NAMALWA (cell line): ENCODE measurements around the gene CCR9.

Experiments used
- DNase-seq: peaks from one replicate; pipeline ENCODE4 v3.0.0-alpha.2; 2015; ENCODE audit warnings: low spot score

The CCR9 gene

DNA sequence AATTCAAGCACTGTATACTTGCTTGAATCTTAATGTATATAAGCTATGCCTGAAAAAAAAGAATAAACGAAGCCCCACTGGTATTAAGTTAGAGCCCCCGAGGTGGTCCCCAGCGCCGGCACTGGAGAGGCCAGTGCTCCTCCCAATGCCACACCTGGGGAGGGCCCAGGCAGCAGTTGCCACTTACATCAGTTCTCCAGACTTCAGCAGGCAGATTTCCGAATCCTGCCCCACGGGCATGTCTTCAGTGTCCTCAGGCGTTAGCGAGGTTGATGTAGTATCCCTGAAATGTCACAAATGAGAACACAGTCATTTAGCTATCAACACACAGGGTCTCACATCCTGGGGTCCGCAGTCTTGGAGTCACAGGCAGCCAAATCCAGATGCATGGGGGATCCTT lies 49.9 kb downstream of the CCR9 start:
- DNase-seq: no peak

DNA sequence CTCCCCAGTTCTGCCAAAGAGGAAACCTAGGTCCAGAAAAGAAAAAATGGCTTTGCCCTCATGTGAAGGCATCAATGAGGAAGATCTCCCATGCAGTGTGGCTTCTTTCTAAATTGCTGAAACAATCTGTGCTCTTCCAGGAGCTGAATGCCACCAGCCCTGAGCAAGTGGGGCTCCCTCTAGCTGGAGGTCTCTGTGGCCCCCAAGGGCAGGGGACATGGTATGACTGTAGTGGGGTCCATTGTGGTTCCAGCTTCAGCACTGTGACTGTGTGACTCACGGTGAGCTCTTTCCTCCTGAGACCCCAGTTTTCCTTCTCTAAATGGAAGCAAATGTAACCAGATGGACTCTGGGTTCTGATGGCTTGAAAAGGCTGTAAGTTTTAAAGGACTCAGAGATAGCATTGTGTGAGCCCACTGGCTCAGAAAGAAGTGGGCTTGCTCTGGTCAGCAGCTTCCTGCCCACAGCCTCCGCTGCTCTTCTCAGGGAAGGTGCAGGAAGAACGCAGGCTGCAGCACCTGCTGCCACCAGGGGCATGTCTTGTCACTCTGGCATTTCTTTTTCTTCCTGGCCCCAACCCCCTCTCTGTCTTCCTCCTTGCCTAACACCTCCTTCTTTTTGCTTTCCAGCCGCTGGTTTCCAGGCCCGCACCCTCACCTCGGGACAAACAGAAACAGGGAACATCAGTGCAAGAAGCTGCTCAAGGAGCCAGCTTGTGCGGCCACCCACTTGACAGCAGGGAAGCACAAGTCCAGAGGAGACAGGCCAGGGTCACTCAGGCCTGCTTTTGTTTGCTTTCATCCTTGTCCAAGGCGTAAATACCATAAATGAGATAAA lies 51.1 kb downstream of the CCR9 start:
- DNase-seq: no peak

DNA sequence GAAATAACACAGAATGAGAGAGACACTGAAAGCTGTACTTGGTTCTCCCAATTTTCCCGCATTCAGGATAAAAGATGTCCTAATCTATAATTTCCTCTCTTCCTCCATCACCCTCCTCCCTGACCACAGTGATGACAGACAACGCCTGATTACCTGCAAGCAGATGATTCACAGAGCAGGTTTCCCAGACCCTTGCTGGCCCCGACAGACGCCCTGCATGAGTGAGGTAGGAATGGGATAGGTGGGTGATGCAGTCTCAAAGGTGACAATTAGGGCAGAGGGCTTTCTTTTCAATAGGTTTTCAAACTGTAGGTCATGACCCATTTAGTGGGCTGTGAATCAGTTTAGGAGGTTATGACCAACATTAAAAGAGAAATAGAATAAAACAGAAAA lies 51.7 kb downstream of the CCR9 start:
- no peak for DNase-seq

DNA sequence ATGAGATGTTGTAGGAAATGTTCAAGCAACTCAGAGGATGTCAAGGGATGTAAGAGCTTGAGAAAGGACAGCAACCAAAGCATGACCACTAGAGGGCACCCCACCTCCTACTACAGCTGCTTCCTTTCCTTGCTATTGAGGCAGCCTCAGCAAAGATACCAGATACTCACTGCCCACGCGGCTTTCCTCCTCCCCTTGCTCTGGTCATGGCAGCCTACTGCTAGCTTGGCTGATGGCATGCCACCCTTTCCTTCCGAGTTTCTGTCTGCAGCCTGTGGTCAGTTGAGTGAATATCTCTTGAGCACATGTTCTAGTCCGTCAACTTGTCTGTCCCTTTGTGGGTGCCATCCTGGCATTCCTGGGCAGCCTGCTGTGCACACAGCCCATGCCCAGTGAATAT lies 52.5 kb downstream of the CCR9 start:
- peak; percentile 70 for DNase-seq

DNA sequence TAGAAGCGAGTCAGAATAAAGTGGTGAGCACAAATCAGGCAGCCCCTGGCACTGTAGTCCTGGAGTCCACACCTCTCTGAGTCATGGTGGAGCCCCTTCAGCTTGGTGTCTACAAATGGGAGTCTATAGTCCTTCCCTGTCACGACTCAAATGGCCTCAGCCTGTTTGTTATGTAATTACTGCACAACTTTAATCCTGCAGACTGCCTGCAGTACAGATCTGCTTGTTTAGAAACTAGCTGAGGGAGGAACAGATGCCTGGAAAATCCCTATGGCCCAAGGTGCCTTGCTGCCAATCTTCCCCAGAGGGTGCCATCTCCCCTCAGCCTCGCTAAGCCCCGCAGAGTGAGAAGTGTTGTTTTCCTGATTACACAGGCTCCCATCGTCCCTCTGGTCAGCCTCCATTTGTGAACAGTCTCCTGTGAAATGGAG lies 53.0 kb downstream of the CCR9 start:
- DNase-seq: no peak

DNA sequence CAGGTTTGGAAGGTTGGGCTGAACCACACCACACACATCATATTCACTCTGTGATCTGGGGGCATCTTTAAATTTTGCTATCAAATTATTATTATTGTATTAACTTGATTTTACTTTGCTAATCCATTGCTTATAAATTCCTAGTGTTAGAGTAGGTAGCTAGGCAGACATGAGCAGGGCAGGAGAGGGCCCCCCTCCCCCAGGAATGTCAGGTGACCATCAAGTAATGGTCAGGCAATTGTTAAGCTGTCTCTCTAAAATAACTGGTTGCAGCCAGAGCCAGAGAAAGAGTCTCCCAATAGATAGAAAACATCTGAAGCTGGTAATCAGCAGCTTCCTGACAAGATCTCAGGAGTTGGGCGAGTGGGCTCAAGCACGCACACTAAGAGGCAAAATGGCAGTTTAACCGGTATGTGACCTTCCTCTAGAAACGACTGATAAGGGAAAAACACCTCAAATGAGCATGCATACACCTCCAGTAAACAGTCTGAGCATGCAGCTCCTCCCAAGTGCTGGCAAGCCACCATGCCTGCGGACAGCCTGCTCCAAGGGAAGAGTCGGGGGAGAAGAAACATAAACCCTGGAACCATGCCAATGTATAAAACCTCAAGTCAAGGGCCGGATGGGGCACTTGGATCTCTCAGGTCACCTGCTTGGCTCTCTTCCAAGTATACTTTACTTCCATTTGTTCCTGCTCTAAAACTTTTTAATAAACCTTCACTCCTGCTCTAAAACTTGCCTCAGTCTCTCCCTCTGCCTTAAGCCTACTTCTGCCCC lies 53.8 kb downstream of the CCR9 start:
- DNase-seq: no peak

DNA sequence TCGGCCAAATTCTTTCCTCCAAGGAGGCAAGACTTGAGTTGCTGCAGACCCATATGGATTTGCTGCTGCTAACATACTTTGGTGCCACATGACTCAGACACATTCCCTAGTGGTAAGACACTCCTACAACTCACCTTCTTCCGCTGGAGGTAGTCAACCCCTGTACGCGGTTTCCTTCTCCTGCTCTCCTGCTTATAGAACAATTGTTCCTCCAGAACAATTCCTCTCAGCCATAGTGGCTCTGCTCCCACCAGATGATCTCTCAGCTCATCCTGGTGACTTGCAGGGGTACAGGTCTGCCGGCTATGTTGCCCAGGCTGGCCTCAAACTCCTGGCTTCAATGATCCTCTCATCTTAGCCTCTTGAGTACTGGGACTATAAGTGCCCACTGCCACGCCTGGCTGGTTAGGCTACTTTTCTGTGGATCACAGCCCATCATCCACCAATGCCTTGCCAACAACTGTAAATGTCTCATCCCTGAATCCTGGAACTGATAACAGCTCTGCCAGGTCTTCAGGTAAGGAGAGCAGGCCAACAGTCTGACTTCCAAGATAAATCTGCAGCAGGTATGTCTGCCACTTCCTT lies 54.5 kb downstream of the CCR9 start:
- no peak for DNase-seq

DNA sequence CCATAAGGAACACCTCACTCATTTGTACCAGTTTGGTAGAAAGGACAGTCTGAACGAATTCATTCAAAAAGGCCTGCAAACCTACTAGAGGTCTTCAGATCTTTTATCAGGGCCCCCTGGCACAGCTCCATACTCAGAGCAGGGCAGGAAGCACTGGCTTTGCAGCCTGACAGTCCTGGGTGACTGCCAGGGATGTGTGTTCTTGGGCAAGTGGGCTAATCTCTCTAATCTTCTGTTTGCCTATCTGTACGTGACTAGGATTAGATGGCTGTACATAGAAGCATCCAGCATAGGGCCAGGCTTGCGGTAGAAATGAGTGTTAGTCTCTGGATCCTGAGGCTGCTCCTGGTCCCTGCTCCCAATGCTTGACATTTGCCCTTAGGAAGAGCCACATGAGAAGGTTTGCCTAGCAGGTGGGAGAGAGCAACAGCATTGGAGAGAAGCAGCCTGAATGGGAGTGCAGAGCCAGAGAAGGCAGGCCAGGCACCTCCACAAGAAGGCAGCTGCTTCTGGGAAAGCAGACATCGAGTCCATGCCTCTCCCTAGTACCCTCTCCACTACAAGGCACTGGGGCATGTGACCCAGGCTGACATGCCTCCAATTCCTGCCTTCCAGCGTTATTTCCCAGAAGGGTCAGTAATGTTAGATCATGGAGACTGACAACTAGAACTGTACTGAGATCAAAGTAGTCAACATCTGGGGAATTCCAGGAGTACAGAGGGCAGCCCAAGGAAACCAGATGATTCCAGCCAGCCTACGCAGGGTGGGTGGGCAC lies 55.9 kb downstream of the CCR9 start:
- DNase-seq: no peak

DNA sequence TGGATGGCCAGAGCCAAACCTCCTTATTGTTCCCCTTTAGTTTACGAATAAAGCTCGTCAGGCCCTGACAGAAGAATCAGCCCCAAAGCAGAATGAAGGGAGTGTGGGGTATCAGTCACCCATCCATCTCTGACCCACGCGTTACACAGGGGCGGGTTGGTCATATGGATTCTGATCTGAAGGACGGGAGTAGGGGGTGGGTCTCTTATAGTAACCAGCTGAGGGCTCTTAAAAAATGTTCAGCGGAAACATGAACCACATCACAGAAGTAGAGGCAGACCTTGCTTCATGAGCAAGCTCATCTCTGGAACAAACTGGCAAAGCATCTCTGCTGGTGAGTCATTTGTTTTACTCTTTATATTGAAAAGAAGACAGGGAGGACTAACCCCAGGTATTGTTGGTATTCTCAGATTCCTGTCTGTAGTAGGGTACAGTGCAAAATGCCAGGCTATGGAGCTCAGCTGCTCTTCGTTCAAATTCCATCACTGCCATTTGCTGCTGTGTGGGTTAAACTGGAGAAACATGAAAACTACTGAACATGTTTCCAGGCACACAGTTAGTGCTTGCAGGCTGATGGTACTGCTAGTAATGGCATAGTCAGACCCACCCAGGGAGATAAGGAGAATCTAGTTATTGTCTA lies 57.0 kb downstream of the CCR9 start, which contains the start of gene CXCR6:
Gene CXCR6 (plus strand): TSS at position 258 of the 640 bp plus-strand sequence. CDS start 3,018 bp downstream, outside the sequence.
- no peak for DNase-seq

DNA sequence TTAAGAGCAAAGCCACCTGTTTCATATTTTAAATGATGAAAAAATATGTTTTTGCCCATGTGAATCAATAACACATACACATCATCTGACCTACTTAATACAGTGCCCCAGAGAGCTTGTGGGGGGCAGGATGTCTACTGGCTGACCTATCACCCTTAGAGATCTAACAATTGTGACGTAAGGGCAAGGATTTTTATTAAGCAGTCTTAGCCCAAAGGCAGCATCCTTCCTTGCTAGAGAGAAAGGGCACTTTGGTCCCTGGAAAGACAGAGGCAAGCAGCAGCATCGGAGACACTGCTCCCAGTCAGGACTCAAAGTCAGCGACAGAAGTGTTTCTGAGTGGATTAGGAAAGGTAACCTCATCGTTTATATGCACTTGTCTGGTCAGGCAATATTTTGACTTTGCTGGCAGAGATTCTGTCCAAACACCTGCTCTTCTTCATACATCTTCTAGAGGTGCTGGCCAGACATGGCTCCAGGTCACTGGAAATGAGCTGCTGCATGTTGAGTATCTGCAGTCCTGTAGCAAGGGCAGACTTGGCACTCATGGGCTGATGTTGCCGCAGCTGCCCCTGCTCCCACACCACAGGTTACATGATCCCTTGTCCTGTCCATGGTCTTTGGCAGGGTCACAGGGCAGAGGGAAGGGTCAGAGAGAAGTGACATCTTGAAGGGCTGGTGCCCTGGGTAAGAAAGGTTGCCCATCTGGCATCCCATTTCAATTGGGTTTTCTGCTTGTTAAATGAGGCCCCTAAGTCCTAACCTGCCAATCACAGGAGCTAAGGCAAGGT lies 58.7 kb downstream of the CCR9 start:
- no peak for DNase-seq

DNA sequence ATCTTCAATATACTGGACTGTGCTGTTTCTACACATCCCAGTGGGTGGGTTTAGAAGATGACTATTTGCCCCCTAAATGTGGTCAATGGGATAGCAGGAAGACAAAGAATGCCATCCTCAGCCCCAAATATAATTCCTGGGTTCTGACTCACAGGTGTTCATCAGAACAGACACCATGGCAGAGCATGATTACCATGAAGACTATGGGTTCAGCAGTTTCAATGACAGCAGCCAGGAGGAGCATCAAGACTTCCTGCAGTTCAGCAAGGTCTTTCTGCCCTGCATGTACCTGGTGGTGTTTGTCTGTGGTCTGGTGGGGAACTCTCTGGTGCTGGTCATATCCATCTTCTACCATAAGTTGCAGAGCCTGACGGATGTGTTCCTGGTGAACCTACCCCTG lies 60.0 kb downstream of the CCR9 start:
- DNase-seq: no peak

DNA sequence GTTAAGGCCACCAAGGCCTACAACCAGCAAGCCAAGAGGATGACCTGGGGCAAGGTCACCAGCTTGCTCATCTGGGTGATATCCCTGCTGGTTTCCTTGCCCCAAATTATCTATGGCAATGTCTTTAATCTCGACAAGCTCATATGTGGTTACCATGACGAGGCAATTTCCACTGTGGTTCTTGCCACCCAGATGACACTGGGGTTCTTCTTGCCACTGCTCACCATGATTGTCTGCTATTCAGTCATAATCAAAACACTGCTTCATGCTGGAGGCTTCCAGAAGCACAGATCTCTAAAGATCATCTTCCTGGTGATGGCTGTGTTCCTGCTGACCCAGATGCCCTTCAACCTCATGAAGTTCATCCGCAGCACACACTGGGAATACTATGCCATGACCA lies 60.5 kb downstream of the CCR9 start:
- DNase-seq: no peak

DNA sequence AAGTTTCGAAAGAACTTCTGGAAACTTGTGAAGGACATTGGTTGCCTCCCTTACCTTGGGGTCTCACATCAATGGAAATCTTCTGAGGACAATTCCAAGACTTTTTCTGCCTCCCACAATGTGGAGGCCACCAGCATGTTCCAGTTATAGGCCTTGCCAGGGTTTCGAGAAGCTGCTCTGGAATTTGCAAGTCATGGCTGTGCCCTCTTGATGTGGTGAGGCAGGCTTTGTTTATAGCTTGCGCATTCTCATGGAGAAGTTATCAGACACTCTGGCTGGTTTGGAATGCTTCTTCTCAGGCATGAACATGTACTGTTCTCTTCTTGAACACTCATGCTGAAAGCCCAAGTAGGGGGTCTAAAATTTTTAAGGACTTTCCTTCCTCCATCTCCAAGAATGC lies 61.0 kb downstream of the CCR9 start:
- DNase-seq: no peak

DNA sequence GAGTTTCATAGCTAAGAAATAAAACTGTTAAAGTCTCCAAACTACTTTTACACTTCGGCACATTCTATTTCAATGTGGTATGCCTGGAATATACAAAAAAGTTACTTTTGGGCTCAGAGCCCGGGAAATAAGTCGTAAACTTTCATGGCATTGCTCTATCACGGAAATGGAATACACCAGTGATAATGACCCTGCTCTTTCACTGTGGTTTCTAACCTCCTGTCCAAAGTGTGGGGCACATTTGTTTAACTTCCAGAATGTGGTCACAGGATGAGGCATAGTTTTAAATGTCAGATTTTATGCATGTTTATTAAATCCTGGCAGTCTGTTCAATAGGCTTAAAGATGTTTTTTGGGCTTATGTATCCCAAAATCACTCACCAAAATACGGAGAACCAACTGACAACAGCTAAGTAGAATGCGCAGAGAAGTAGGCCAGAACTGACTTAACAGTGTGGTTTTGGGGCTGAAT lies 62.0 kb downstream of the CCR9 start:
- DNase-seq: no peak

DNA sequence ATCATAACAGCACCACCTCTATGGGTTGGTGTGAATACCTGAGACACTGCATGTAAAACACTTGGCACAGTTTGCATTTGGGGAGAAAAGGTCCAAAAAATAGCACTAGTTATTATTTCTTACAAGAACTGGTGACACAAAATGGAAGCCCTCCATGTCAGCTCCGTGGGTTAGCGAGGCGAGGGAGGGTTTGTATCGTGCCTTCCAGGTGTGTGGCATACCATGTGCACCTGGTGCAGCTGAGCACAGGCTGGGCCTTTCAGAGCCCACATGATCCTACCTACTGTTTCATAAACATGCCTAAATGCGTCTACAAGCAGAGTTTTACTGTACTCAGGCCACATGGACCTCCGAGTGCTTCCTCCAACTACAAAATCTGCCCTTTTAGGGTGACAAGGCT lies 62.5 kb downstream of the CCR9 start:
- no peak for DNase-seq

DNA sequence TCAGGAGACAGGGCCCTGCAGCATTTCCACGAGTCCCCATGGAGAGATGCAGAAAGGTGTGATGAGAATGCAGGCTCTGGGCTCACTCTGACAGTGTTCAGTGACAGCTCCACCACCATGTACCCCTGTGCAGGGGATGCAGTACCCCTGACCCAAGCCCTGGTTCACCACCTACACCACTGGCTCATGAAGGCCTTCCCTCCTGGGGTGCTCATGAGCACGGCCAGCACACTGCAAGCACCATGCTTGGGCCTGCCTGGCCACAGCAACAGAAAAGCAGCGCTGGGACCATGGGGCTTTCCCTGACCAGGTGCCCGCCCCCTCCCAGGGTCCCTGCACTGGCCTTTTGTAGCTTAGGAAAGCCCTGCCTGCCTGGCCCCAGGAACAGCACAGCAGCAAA lies 63.1 kb downstream of the CCR9 start:
- no peak for DNase-seq

DNA sequence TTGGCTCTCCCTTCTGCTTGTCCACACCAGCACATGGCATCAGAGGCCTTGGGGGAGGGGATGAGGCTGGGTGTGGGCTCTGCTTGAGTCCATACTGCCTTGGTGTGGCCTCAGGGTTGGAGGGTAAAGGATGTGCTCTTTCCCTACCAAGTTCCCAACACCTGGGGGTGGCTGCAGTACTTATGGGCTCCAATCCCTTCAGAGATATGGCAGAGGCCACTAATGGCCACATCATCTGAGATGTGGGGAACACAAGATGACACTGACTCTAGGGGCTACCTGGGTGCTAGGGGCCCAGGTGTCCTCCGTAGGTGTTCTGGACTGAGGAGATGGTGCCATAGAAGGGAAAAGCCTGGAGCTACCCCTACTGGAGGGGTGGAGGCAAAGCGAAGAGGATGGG lies 63.8 kb downstream of the CCR9 start:
- DNase-seq: no peak

DNA sequence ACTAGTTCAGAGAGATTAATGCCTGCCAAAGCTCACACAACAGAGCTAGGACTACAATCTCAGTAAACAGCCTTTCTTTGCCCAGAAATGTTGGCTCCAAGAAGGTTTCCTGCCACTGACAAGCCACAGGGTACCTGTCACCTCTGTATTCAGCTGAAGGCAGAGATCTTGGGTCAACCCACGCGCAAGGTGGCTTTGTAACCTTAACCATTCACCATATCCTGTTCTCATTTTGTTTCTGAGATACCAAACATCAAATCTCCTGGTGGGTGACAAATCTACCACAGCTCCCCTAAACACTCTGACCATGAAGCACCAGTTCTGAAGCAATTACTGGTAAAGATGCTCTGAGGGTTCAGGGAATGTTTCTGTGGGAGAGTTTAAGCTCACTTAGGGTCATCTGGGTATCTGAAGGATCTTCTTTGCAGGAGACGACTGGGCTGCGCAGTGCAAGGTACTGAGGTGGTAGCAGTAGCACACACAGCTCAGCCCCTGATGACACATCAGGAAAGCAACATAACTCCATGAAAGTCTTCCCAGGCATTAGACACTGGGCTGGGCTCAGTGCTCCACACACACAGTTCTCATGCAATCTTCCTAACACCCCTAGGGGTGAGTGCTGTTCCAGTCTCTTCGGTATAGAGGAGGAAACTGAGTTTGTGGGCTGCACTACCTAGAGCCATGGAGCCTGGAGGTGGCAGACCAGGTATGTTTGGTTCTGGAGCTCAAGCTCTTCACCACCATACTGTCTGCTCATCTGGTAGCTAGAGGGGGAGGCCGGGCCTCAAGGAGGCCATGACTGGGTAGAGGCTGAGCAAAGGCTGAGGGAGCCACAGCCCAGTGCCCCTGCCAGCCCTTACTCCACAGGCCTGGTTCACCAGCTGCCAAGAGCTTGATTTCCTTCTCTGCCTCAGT lies 64.6 kb downstream of the CCR9 start:
- no peak for DNase-seq

DNA sequence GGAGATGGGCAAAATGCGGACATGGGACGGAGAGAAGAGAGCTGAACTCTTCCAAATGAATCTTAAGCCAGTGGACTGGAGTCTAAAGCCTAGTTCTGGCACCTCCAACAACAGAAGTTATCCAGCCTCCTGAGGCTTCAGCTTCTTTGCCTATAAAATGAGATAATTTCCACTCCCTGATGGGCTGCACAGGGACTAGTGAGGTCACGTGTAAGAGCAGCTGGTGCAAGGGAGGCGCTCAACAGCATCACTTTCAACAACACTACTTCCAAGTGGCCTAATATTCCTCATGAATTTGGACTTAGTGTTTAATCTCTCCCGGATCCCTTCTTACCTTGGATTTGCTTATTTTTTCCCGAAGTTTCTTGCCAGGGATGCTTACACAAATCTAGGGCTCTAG lies 65.6 kb downstream of the CCR9 start:
- DNase-seq: no peak

DNA sequence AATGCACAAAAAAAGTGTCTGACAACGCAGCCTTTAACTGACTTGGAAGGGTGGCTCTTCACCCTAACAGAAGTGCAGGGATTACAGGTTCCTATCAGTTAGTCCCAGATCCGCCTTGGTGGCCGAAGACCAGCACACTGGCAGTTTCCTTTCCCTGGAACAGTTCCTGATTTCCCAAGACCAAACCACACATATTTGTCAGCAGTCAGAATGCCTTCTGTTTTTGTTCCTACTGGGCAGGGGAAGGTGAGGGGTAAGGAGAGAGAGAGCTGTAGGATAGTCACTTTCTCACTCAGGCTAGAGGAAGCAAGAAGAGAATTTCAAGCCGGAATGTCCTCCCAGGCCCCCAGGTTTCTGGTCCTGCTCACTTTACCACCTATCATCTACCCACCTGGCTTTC lies 66.1 kb downstream of the CCR9 start:
- no peak for DNase-seq
